ENCODE results near the gene ZBTB7A.

Gene ZBTB7A

DNA sequence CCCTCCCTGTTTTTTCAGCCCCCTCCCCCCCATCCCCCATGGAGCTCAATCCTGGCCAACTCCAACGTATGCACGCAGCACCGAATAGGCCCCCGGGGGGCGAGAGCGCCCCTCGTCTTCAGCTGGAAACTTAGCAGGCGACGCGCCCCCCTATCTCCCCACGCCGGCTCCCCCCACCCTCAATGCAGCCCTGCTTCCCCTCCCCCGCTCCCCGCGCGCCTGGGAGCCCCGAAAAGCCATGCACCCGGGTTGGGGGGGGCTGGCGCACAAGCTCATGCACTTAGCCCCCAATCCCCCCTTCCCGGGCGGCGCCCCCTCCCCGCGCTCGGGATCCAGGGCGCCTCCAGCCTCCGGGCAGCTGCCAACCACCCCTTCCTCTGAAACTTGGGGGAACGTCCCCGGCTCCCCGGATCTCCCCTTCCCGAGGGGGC is 508 bp downstream of the ZBTB7A start:
- DNase-seq = peak; percentile 42 to 58

DNA sequence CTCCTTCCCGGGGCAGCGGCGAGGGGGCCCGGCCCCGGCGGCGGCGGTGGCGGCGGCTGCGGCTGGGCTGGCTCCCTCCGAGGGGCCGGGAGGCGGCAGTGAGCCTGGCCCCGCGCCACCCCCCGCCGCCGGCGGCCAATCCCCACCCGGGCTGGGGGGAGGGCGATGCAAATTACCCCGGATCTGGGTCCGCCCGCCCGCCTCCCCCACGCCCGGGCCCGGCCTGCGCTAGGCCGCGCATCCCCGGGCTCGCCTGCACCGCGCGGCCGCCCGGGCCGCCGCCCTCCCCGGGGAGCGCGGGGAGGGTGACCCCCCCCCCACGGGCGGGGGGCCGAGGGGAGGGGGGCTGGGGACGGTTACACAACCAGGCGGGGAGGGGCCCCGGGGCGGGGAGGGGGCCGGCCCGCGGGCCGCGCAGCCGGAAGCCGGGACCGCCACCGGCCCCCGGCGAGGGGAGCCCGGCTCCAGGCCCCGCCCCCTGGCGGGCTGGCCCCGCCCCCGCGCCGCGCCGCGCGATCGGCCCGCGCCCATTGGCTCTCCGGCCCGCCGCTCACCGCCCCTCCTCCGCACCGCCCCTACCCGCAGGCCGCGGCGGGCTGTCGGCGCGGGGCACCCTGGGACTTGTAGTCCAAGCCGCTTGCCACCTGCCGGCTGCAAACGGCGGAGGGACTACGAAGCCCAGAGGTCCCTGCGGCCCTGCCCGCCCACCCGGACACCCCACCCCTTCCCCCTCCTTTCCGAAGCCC is 1.1 kb downstream of the ZBTB7A start:
- peak; percentile 97 to 98 for DNase-seq

- peak; percentile 44 to 64 for DNase-seq
These were observed 2.0 kb downstream of the ZBTB7A start for GRCh38 chr19:4064496-4065260.

- DNase-seq = no peak
These were observed 2.6 kb downstream of the ZBTB7A start for GRCh38 chr19:4064149-4064495.

DNA sequence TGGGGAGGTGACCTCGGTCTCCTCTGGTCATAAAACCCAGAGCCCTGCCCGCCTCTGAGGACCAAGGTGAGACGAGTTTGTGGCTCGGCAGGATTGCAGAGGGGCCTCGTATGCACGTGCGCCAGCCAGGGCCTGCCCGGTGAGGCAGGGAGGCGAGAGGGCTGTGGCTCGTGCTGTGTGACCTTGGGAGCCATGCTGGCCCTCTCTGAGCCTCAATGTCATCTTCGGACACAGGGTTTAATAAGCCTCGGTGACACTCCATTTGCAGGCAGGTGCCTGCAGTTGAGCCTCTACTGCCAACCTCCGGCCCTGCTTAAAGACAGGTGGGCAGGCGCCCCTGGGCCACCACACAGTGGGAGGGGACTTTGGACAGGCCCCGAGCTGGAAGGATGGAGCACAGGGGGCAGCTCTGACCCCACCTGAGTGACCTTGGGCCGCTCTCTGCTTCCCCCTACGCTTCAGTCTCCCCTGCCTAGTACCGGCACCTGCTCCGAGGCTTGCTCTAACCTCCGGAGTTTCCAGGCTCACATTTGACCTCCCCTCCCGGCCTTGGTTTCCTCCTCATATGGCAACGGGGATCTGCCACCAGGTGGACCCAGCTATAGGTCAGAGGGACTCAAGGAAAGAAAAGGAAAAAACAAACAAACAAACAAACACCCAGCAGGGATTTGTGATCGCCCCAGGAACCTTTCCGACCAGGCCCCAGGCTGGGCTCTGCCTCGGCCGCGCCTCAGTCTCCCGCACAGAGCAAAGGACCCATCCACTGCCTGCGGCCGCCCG is 3.1 kb downstream of the ZBTB7A start:
- DNase-seq = no peak

- no peak for DNase-seq
These were observed 4.0 kb downstream of the ZBTB7A start for GRCh38 chr19:4062419-4063368.

- DNase-seq = no peak
These were observed 4.8 kb downstream of the ZBTB7A start for GRCh38 chr19:4061683-4062418.

DNA sequence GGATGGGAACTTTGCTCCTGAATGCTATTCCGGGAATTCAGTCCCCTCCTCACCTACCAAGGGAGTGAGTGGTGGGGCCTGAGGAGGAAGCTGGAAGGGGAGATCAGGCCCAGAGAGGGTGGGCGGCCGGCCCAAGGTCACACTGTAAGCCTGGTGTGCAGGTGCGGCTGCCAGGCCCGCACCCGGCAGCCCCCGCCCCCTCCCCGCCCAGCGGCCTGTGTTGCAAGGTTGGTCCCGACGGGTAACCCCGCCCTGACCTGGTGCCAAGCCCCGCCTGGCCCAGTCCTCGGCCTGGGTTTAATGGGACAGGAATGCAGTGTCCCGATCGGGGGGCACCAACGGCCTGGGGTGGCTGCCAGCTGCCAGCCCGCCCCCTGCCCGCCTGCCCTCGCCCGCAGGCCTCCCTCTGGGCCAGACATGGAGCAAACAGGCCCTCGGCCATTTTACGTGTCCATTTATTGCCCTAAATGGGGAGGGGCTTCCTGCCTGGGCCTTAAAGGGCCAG is 5.5 kb downstream of the ZBTB7A start:
- DNase-seq = peak; percentile 34 to 58

DNA sequence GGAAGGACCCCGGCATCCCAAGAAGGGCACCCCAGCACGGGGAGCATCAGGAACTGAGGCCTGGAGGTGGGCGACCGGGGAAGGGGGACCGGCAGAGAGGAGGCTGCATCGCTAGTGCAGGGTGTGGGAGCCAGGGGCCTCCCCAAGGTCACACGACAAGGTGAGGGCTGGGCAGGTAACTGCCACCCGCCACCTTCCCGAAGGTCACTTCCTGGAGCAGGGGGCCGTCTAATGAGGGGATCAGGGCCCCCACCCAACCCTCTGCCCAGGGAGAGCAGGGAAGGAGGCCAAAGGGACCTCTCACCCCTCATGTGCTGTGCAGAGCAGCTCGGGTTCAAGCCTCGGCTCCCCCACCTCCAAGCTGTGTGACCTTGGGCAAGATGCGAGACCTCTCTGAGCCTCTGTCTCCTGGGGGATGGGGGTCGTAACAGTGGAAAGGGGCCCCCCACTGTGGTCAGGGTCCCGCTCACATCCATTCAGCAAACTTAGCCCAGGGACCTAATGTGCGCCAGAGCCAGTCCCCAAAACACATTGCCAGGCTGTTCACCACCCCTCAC is 6.0 kb downstream of the ZBTB7A start:
- DNase-seq = no peak

DNA sequence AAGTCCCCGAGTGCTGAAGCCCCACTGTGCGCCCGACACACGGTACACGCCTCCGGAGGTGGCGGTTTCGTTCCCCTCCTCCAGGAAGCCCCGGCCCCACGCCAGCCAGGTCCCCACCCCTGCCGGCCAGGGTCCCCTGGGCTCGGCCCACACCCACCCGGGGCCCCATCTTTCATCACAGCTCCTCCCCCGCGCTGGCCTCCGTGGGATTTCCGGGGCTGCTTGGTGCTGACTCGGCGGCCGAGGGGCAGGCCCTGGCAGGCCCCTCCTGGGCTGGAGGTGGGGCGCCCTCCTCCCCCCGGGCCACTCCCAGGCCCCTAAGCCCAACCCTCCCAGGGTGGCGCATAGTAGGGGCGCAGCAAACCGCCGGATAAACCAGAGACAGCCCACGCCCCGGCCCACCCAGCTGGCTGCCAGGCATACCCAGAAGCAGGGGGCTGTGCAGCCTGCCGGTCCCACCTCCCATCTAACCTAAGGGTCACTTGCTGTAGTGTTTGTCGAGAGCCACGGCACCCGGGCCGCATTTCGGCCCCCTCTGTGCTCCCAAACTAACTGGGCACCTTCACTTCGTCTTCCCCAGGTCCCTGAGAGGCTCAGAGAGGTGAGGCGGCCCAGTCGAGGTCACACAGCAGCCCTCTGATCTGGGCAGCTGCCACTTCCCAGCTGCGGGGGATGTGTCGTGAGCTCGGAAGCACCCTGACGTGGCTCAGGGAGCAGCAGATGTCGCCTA is 6.6 kb downstream of the ZBTB7A start:
- DNase-seq = peak; percentile 84 to 91

GRCh38 chr19:4059453-4059871 is 7.2 kb downstream of the ZBTB7A start:
- no peak for DNase-seq

DNA sequence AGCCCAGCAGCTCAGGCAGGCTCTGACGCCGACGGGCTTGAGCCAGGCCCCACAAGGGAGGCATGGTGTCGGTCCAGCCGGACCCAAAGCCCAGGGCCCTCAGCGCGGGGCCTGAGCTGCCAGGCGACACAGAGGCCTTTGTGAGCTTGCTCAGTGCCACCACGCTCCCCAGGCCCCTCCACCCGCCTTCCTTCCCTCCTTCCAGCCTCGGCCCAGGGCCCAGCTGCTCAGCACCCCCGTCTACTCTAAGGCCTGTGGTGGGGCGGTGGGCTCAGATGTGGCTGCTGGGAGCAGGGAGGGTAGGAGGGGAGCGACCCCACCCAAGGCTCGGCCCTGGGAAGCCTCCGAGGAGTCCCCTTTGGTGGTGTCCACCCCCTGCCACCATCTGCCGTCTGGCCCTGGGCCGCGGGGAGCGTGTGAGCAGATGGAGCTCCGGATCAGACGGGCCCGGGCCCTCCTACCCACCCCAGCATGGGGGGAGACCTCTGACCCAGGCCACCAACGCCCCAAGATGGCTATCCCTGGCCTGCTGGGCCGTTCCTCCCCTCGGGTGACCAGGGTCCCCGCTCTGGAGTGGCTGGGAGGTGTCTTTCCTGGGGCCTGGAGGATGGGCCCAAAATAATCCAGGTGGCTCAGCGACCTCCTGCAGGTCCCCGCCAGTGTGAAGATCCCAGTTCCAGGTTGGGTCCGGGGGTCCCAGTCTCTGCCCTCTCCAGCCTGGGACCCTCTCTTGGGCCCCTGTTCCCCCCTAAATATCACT is 7.8 kb downstream of the ZBTB7A start:
- no peak for DNase-seq

- DNase-seq = peak; percentile 52 to 76
These were observed 8.6 kb downstream of the ZBTB7A start for GRCh38 chr19:4057931-4058692.

GRCh38 chr19:4055209-4055552 is 11.5 kb downstream of the ZBTB7A start:
- no peak for DNase-seq

DNA sequence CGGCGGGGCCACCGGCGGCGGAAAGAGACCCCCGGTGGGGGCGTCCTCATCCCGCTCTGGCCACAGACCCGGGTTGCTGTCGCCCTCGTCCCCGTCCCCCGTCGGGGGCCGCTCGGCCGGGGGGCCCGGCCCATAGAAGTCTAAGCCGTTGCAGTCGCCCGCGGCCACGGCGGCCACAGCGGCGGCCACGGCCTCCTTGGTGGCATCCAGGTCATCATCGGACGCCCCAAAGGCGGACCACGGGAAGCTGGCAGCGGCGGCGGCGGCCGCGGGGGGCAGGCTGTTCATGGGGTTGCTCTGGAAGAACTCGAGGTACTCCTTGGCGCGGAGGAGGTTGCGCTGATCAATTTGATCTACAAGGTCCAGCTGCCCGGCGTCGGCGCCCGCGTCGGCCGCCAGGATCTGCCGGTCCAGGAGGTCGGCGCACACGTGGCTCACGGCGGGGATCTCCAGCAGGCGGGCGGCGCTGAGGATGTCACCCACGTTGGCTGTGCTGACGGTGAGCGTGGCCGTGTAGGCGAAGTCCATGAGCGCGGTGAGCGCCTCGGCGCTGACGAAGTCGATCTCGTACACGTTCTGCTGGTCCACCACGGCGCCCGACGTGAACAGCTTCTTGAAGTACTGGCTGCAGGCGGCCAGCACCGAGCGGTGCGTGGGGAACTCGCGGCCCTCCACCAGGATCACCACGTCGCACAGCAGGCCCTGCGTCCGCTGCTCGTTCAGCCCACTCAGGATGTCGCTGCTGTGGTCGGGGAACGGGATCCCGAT is 12.1 kb downstream of the ZBTB7A start:
- DNase-seq = no peak

DNA sequence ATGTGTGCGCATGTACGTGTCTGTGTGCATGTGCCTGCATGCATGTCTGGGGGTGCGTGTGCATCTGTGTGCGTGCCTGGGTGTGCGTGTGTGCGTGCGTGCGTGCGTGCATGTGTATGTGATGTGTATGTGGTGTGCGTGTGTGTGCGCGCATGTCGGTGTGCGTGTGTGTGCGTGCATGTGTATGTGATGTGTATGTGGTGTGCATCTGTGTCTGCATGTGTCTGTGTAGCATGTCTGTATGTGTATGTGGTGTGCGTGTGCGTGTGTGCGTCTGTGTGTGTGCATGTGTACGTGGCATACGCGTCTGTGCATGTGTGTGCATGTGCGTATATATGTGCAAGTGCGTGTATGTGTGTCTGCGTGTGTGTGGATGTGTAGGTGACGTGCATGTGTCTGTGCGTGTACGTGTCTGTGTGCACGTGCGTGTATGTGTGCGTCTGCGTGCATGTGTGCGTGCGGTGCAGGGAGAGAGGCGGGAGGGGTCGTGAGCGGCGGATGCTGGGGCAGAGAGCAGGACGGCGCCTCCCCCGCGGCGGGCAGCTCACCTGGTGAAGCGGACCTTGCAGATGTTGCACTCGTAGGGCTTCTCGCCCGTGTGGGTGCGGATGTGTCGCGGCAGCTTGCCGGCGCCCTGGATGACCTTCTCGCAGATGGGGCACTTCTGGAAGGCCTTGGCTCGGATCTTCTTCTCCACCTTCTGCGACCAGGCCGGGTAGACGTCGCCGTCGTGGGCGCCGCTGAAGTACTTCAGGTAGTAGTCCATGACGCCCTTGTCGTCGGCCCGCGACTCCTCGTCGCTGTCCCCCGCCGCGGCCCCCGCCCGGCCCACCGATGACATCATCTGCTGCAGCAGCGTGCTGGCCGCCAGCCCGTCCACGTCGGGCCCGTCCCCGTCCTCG is 13.0 kb downstream of the ZBTB7A start:
- no peak for DNase-seq

DNA sequence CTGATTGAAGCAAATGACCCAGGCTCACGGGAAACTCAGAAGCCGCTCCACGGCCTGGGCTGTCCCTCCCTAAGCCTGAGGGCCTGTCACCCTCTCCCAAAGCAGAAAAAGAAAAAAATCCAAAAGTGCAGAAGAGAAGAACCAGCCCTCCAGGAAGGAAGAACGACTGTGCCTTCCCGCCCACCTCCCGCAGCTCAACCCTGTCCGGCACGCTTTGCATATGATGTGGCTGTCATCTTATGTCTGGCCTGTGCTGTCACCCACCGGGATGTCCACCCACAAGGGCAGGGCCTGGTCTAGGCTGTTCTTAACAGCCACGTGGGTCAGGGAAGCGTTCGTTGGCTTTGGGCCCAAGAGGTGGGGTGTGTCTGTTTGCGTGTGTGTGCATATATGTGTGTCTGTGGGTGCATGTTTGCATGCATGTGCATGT is 13.7 kb downstream of the ZBTB7A start:
- no peak for DNase-seq
